Endothelial cell of umbilical vein (primary cell): Measurements from ENCODE around the gene LGALS1.
"Not testable (repeated sequence)": the region's sequence is repeated elsewhere in the genome, so short reads cannot be mapped to it uniquely, and the experiment has no call there.

Experiments used
- CTCF ChIP-seq, 2 donors: IDR thresholded peaks; 1 replicate in 1 of 2; 2 replicates in 1 of 2; pipeline ENCODE4 v1.5.1; 2011; ENCODE audit warnings: low read length in 2 of 2, mild to moderate bottlenecking in 2 of 2, moderate library complexity in 2 of 2, control low read depth in 1 of 2, inconsistent platforms in 1 of 2, low read depth in 1 of 2; ENCODE audit not compliant: insufficient read depth in 1 of 2; ENCODE audit errors: extremely low read depth in 1 of 2
- EZH2 ChIP-seq: IDR thresholded peaks from 2 replicates; pipeline ENCODE4 v1.6.1; 2012; ENCODE audit warnings: borderline replicate concordance, low read depth, mild to moderate bottlenecking, moderate library complexity, low read length, inconsistent platforms; ENCODE audit not compliant: severe bottlenecking
- GATA2 ChIP-seq: IDR thresholded peaks from 2 replicates; pipeline ENCODE4 v1.7.0; 2011; ENCODE audit warnings: low read depth, mild to moderate bottlenecking, moderate library complexity, mixed read lengths, low read length; ENCODE audit not compliant: insufficient read length, insufficient read depth
- JUN ChIP-seq: IDR thresholded peaks from 2 replicates; pipeline ENCODE4 v1.6.1; 2011; ENCODE audit warnings: borderline replicate concordance, low read depth; ENCODE audit not compliant: insufficient read length, insufficient read depth
- MAX ChIP-seq: IDR thresholded peaks from 2 replicates; pipeline ENCODE4 v1.6.1; 2011; ENCODE audit not compliant: insufficient read depth, insufficient read length
- MYC ChIP-seq: IDR thresholded peaks from one replicate; pipeline ENCODE4 v1.6.1; 2011; ENCODE audit warnings: mild to moderate bottlenecking, low read depth, low read length
- POLR2A ChIP-seq: IDR thresholded peaks from 2 replicates; pipeline ENCODE4 v1.6.1; 2012; ENCODE audit warnings: low read depth, mild to moderate bottlenecking, control low read depth, low read length
- POLR2AphosphoS5 ChIP-seq: IDR thresholded peaks from 2 replicates; pipeline ENCODE4 v1.6.1; 2012; ENCODE audit warnings: low read depth, mild to moderate bottlenecking, control low read depth, low read length, moderate library complexity; ENCODE audit not compliant: insufficient read depth

GRCh38 chr22:37656583-37656982, 18.9 kb upstream of the LGALS1 start:
- not testable (repeated sequence) for TF ChIP-seq EZH2; CTCF (IDR thresholded peaks at IDR 0.05; ENCODE audit: extremely low read depth in 1 of 2, insufficient read depth in 1 of 2, low read depth in 1 of 2, low read length in 2 of 2); POLR2AphosphoS5; POLR2A; MAX; JUN; MYC; GATA2
